Measurements from ENCODE around the gene HSPA6. TPM values are rescaled to one million over a fixed set of nuclear protein-coding genes. Genes with fewer than 3 reads are reported as not detected.

The HSPA6 gene
- total RNA-seq, 1 experiment from 2014 or later: 0.44 TPM

DNA sequence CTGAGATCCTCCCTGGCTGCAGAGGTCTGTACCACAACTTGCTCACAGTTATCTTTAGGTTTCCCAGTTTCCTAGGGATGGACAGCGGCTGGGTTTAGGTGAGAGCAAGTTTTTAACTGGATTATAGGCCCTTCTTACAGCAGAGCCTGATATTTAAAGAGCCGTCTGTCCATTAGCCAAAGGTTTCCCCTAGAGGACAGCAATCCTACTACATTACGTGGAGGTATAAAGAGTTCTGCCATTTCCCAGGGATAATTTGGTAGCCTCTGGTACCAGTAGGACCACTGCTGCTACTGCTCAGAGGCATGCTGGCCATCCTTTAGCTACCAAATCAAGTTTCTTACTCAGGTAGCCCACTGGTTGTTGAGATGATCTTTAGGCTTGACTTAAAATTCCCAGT is 41.0 kb upstream of the HSPA6 start:
- intact Hi-C loops (cut with micrococcal nuclease; ENCODE audit: unreplicated experiment): loop anchor here (10.0 kb wide), 1 partner anchor 261 kb away; the partner anchor contains the start of gene DUSP12
- Histone ChIP-seq H3K4me1 (ENCODE audit: control insufficient read depth, insufficient read depth, low read length) (no peaks in the 10 kb centered on the region; the same call in 1 of the 2 replicates), H3K4me3 (ENCODE audit: low read depth in 2 of 2, low read length in 2 of 2) (no peak overlapping the region), H3K27me3 (ENCODE audit: control insufficient read depth, insufficient read depth, low read length) (peaks cover 8% of the 10 kb centered on the region), H3K36me3 (ENCODE audit: control insufficient read depth, insufficient read depth, low read length) (no peaks in the 10 kb centered on the region), H3K9me3 (ENCODE audit: control insufficient read depth, insufficient read depth, low read depth, low read length) (no peaks in the 10 kb centered on the region), H3K27ac (ENCODE audit: low read length) (no peak overlapping the region)
- TF ChIP-seq, protein P1, sequence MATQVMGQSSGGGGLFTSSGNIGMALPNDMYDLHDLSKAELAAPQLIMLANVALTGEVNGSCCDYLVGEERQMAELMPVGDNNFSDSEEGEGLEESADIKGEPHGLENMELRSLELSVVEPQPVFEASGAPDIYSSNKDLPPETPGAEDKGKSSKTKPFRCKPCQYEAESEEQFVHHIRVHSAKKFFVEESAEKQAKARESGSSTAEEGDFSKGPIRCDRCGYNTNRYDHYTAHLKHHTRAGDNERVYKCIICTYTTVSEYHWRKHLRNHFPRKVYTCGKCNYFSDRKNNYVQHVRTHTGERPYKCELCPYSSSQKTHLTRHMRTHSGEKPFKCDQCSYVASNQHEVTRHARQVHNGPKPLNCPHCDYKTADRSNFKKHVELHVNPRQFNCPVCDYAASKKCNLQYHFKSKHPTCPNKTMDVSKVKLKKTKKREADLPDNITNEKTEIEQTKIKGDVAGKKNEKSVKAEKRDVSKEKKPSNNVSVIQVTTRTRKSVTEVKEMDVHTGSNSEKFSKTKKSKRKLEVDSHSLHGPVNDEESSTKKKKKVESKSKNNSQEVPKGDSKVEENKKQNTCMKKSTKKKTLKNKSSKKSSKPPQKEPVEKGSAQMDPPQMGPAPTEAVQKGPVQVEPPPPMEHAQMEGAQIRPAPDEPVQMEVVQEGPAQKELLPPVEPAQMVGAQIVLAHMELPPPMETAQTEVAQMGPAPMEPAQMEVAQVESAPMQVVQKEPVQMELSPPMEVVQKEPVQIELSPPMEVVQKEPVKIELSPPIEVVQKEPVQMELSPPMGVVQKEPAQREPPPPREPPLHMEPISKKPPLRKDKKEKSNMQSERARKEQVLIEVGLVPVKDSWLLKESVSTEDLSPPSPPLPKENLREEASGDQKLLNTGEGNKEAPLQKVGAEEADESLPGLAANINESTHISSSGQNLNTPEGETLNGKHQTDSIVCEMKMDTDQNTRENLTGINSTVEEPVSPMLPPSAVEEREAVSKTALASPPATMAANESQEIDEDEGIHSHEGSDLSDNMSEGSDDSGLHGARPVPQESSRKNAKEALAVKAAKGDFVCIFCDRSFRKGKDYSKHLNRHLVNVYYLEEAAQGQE (IDR thresholded peaks at IDR 0.05; ENCODE audit: insufficient read depth in 1 of 2, low read depth in 2 of 2, low read length in 1 of 2): no peak
- no peak for TF ChIP-seq POLR2AphosphoS5 (IDR thresholded peaks at IDR 0.05; ENCODE audit: low read depth, low read length)
- no TSS peak for BruUV-seq (replicated peaks)
- no peak for DNase-seq (ENCODE audit: low read depth, low spot score)
- CTCF ChIA-PET: interaction anchor here (0.7 kb wide), 1 partner anchor 83 kb away, joined by 3 read pairs; no protein-coding TSS in a partner anchor
- POLR2A ChIA-PET: no interaction called here
- no peak for ATAC-seq
- in situ Hi-C loops (cut with HindIII; ENCODE audit: low pct_unique_long_range_greater_than_20kb, low sequenced_read_pairs): no loop called here

DNA sequence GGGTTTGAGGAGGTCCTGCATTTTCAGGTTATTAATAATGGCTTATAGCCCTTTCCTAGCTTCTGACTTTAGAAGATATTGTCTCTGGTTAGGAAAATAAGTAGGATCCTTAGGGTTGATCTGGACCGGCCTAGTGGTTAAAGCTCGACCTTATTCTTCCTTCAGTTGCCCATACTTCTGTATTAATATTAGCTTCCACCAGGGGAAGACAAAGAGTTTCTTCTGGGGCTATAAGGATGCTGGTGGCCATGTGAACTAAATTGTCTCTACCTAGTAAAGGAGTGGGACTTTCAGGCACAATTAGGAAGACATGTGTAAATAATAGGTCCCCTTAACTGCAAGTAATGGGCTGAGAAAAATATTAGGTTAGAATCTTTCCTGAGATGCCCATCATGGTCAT is 39.7 kb upstream of the HSPA6 start:
- DNase-seq (ENCODE audit: low read depth, low spot score) (no peak), ATAC-seq (no peak)
- TF ChIP-seq POLR2AphosphoS5 (IDR thresholded peaks at IDR 0.05; ENCODE audit: low read depth, low read length) (no peak), TCF7L2 (IDR thresholded peaks at IDR 0.05; ENCODE audit: low read depth, low read length) (no peak)
- TF ChIP-seq, protein P2, sequence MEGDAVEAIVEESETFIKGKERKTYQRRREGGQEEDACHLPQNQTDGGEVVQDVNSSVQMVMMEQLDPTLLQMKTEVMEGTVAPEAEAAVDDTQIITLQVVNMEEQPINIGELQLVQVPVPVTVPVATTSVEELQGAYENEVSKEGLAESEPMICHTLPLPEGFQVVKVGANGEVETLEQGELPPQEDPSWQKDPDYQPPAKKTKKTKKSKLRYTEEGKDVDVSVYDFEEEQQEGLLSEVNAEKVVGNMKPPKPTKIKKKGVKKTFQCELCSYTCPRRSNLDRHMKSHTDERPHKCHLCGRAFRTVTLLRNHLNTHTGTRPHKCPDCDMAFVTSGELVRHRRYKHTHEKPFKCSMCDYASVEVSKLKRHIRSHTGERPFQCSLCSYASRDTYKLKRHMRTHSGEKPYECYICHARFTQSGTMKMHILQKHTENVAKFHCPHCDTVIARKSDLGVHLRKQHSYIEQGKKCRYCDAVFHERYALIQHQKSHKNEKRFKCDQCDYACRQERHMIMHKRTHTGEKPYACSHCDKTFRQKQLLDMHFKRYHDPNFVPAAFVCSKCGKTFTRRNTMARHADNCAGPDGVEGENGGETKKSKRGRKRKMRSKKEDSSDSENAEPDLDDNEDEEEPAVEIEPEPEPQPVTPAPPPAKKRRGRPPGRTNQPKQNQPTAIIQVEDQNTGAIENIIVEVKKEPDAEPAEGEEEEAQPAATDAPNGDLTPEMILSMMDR (IDR thresholded peaks at IDR 0.05): peak; percentile 61
- no TSS peak for BruUV-seq (replicated peaks)
- Histone ChIP-seq H3K27me3 (ENCODE audit: control insufficient read depth, insufficient read depth, low read length) (peaks cover 14% of the 10 kb centered on the region), H3K4me3 (ENCODE audit: low read depth in 2 of 2, low read length in 2 of 2) (no peak overlapping the region), H3K27ac (ENCODE audit: low read length) (no peak overlapping the region), H3K9me3 (ENCODE audit: control insufficient read depth, insufficient read depth, low read depth, low read length) (no peaks in the 10 kb centered on the region), H3K4me1 (ENCODE audit: control insufficient read depth, insufficient read depth, low read length) (no peaks in the 10 kb centered on the region; the same call in 1 of the 2 replicates), H3K36me3 (ENCODE audit: control insufficient read depth, insufficient read depth, low read length) (no peaks in the 10 kb centered on the region)
- ChIA-PET CTCF (interaction anchor here (0.6 to 1.1 kb wide), 3 partner anchors 128 to 261 kb away, joined by 3 to 7 read pairs (median 3); no protein-coding TSS in a partner anchor), POLR2A (no interaction called here)
- intact Hi-C loops (cut with micrococcal nuclease; ENCODE audit: unreplicated experiment) (loop anchor here (10.0 kb wide), 1 partner anchor 260 kb away; the partner anchor contains the start of gene DUSP12), in situ Hi-C loops (cut with HindIII; ENCODE audit: low pct_unique_long_range_greater_than_20kb, low sequenced_read_pairs) (no loop called here)

DNA sequence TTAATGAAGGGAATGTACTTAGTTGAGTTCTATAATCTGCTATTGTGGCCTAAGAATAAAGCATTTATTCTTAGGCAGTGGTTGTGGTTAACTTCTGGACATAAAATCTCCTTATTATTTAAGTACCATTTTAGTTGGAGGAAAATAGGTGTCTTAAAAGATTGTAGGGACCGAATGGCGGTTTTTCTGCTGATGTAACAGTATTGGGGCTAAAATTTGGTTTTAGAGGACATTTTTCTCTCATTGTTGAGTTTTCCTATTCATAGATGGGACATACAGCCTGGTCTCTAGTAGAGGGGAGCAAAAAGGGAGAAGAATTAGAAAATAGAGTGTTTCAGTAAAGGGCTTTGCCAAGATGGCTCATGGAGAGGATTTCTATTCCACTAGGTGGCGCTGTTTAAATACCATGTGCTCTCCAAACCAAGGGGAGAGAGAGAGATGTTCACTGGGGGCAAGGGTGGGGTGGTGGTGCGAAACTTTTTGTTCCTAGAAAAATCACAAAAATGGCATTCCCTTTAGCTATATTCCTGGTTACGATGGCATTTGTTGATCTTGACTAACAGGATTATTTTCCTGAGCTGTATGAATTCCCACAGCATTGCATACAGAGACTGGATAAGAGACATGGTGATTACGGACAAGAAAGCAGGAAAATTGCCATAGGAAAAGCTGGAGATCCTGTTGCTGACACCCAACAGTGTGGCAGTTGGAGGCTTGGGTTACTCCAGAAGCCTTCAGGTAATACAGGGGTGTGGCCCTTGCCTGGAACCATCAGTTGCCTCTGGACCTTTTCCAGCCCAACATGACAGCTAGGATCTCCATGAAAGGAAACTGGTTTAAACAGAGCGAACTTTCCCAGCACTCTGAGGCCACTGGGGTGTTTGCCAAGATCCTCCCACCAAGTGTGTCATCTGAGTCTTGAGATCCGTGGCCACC is 37.3 kb upstream of the HSPA6 start:
- intact Hi-C loops (cut with micrococcal nuclease; ENCODE audit: unreplicated experiment) (loop anchor here (10.0 kb wide), 1 partner anchor 258 kb away; the partner anchor contains the start of gene DUSP12), in situ Hi-C loops (cut with HindIII; ENCODE audit: low pct_unique_long_range_greater_than_20kb, low sequenced_read_pairs) (no loop called here)
- ChIA-PET CTCF (interaction anchor here (0.6 to 1.7 kb wide), 4 partner anchors 21 to 492 kb away, joined by 4 to 6 read pairs (median 4); no protein-coding TSS in a partner anchor), POLR2A (no interaction called here)
- no peaks in the 10 kb centered on the region; the same call in 1 of the 2 replicates for H3K4me1 ChIP-seq (ENCODE audit: control insufficient read depth, insufficient read depth, low read length)
- no peaks in the 10 kb centered on the region for H3K9me3 ChIP-seq (ENCODE audit: control insufficient read depth, insufficient read depth, low read depth, low read length)
- no peaks in the 10 kb centered on the region for H3K36me3 ChIP-seq (ENCODE audit: control insufficient read depth, insufficient read depth, low read length)
- H3K4me3 ChIP-seq (ENCODE audit: low read depth in 2 of 2, low read length in 2 of 2): no peak overlapping the region
- H3K27me3 ChIP-seq (ENCODE audit: control insufficient read depth, insufficient read depth, low read length): peaks cover 22% of the 10 kb centered on the region
- no peak for TF ChIP-seq TCF7L2 (IDR thresholded peaks at IDR 0.05; ENCODE audit: low read depth, low read length)
- TF ChIP-seq, protein P2 (IDR thresholded peaks at IDR 0.05): peak; percentile 88
- peak; percentile 38 for DNase-seq (ENCODE audit: low read depth, low spot score)
- H3K27ac ChIP-seq (ENCODE audit: low read length): no peak overlapping the region
- BruUV-seq (replicated peaks): no TSS peak
- peak; percentile 85 for ATAC-seq

All from Panc1 (cell line).